Measurements from ENCODE around the gene CD93. TPM values are rescaled to one million over a fixed set of nuclear protein-coding genes. Genes with fewer than 3 reads are reported as not detected.

The CD93 gene
- total and polyA plus RNA-seq, 7 donors, result 7.7 to 35.7 (median 17.6) TPM

- Histone ChIP-seq H3K27ac (no peak overlapping the region), H3K4me3 (no peak overlapping the region), H3K27me3 (ENCODE audit: insufficient read depth in 3 of 3, low read length in 2 of 3) (no peaks in the 10 kb centered on the region), H3K4me1 (no peaks in the 10 kb centered on the region), H3K9me3 (no peaks in the 10 kb centered on the region), H3K36me3 (ENCODE audit: insufficient read depth in 1 of 2, low read depth in 1 of 2) (no peaks in the 10 kb centered on the region)
- WGBS, 3 donors, result 70 to 78% (median 76%) methylated on average over 6 of the region's 6 CpGs
- no peak for TF ChIP-seq CTCF (IDR thresholded peaks at IDR 0.05)
- intact Hi-C loops (cut with DNase I), result no loop called here
- DNase-seq, result no peak
- no peak for ATAC-seq
These were observed 7.1 kb downstream of the CD93 start for GRCh38 chr20:23079016-23079351.

- intact Hi-C loops (cut with DNase I), result no loop called here
- WGBS, 3 donors, result 50 to 58% (median 53%) methylated on average over 5 of the region's 5 CpGs
- Histone ChIP-seq H3K27me3 (ENCODE audit: insufficient read depth in 3 of 3, low read length in 2 of 3) (no peaks in the 10 kb centered on the region), H3K4me1 (no peaks in the 10 kb centered on the region), H3K36me3 (ENCODE audit: insufficient read depth in 1 of 2, low read depth in 1 of 2) (no peaks in the 10 kb centered on the region), H3K4me3 (no peak overlapping the region), H3K27ac (no peak overlapping the region), H3K9me3 (no peaks in the 10 kb centered on the region)
- TF ChIP-seq CTCF (IDR thresholded peaks at IDR 0.05), result no peak
- ATAC-seq (peak in 2 of 4 donors; percentile 31 to 36), DNase-seq (no peak)
These were observed 7.6 kb downstream of the CD93 start for GRCh38 chr20:23078351-23079015.

GRCh38 chr20:23077277-23077676 lies 8.8 kb downstream of the CD93 start:
- Histone ChIP-seq H3K9me3 (no peaks in the 10 kb centered on the region), H3K27me3 (ENCODE audit: insufficient read depth in 3 of 3, low read length in 2 of 3) (no peaks in the 10 kb centered on the region), H3K36me3 (ENCODE audit: insufficient read depth in 1 of 2, low read depth in 1 of 2) (no peaks in the 10 kb centered on the region), H3K27ac (no peak overlapping the region), H3K4me1 (no peaks in the 10 kb centered on the region), H3K4me3 (no peak overlapping the region)
- WGBS, 3 donors, result 72 to 94% (median 82%) methylated on average over 4 of the region's 4 CpGs
- ATAC-seq (no peak), DNase-seq (no peak)
- intact Hi-C loops (cut with DNase I), result no loop called here
- TF ChIP-seq CTCF (IDR thresholded peaks at IDR 0.05), result no peak

GRCh38 chr20:23074052-23074451 lies 12.1 kb downstream of the CD93 start:
- Histone ChIP-seq H3K27ac (no peak overlapping the region), H3K4me3 (no peak overlapping the region), H3K4me1 (no peaks in the 10 kb centered on the region), H3K9me3 (no peaks in the 10 kb centered on the region), H3K27me3 (ENCODE audit: insufficient read depth in 3 of 3, low read length in 2 of 3) (no peaks in the 10 kb centered on the region), H3K36me3 (ENCODE audit: insufficient read depth in 1 of 2, low read depth in 1 of 2) (no peaks in the 10 kb centered on the region)
- WGBS, 3 donors, result 87 to 95% (median 91%) methylated on average over 3 of the region's 3 CpGs
- intact Hi-C loops (cut with DNase I), result no loop called here
- TF ChIP-seq CTCF (IDR thresholded peaks at IDR 0.05), result no peak
- DNase-seq, result no peak
- no peak for ATAC-seq

Measured in psoas muscle (tissue), 8 donors.